NCI-H2171 treated with DMSO at 0.1 percent for 48 hours (cell line): Measurements from ENCODE around the gene ZSWIM9.
"Not testable (repeated sequence)": the region's sequence is repeated elsewhere in the genome, so short reads cannot be mapped to it uniquely, and the experiment has no call there.

Source experiments
- DNase-seq: peaks from one replicate; lab custom pipeline; 2025; lab: John Stamatoyannopoulos, UW

ZSWIM9 gene

GRCh38 chr19:48218997-48219396 is 48.5 kb downstream of the ZSWIM9 start:
- DNase-seq = no peak

- not testable (repeated sequence) for DNase-seq
Observed at GRCh38 chr19:48220784-48221183, 50.3 kb downstream of the ZSWIM9 start.

GRCh38 chr19:48221628-48222027 is 51.1 kb downstream of the ZSWIM9 start:
- DNase-seq = no peak

- no peak for DNase-seq
Observed at GRCh38 chr19:48230555-48231129, 60.2 kb downstream of the ZSWIM9 start.

GRCh38 chr19:48237057-48237456 is 66.6 kb downstream of the ZSWIM9 start:
- DNase-seq = no peak

- no peak for DNase-seq
Observed at GRCh38 chr19:48239120-48239519, 68.6 kb downstream of the ZSWIM9 start.

GRCh38 chr19:48239582-48240141 is 69.2 kb downstream of the ZSWIM9 start:
- DNase-seq = no peak

- not testable (repeated sequence) for DNase-seq
Observed at GRCh38 chr19:48241771-48242170, 71.3 kb downstream of the ZSWIM9 start.

- no peak for DNase-seq
Observed at GRCh38 chr19:48244281-48244680, 73.8 kb downstream of the ZSWIM9 start.

- no peak for DNase-seq
Observed at GRCh38 chr19:48246101-48246500, 75.6 kb downstream of the ZSWIM9 start.

GRCh38 chr19:48247212-48247611 is 76.7 kb downstream of the ZSWIM9 start:
- no peak for DNase-seq
